OCI-LY1 (cell line): ENCODE measurements around the gene WIPF3.

Experiments used
- H2AFZ ChIP-seq: fragments of 200-600 bp; sonication (generic), shearing (Covaris generic); 2 replicates; pipeline ENCODE4 v1.6.0; 2014; ENCODE audit warnings: antibody characterized with exemption, mild to moderate bottlenecking, low read length
- H3F3A ChIP-seq: fragments of 200-600 bp; sonication (generic), shearing (Covaris generic); 2 replicates; pipeline ENCODE4 v1.6.0; 2014; ENCODE audit warnings: mild to moderate bottlenecking, antibody characterized with exemption, low read length, moderate library complexity; ENCODE audit not compliant: insufficient read depth
- H3K27ac ChIP-seq: fragments of 200-600 bp; sonication (generic); 2 replicates; pipeline ENCODE4 v1.5.1; 2014; ENCODE audit warnings: low read length, mixed run types, mild to moderate bottlenecking, low read depth; ENCODE audit not compliant: poor library complexity, severe bottlenecking
- H3K27me3 ChIP-seq: fragments of 200-600 bp; sonication (generic); 2 replicates; pipeline ENCODE4 v1.6.0; 2014; ENCODE audit warnings: antibody characterized with exemption, mild to moderate bottlenecking, low read length, moderate library complexity; ENCODE audit not compliant: insufficient read depth
- H3K36me3 ChIP-seq: fragments of 200-600 bp; sonication (generic); 2 replicates; pipeline ENCODE4 v1.6.1; 2014; ENCODE audit warnings: mild to moderate bottlenecking, antibody characterized with exemption, low read length, moderate library complexity, mixed read lengths; ENCODE audit not compliant: insufficient read depth
- H3K4me1 ChIP-seq: fragments of 200-600 bp; sonication (generic); 2 replicates; pipeline ENCODE4 v1.5.1; 2014; ENCODE audit warnings: mild to moderate bottlenecking, low read length, moderate library complexity; ENCODE audit not compliant: insufficient read depth, severe bottlenecking
- H3K4me2 ChIP-seq: fragments of 200-600 bp; sonication (generic), shearing (Covaris generic); 2 replicates; pipeline ENCODE4 v1.6.1; 2014; ENCODE audit warnings: low read length
- H3K4me3 ChIP-seq: fragments of 200-600 bp; sonication (generic); 2 replicates; pipeline ENCODE4 v1.5.1; 2014; ENCODE audit warnings: low read length, low read depth, mild to moderate bottlenecking, mixed read lengths; ENCODE audit not compliant: poor library complexity, severe bottlenecking
- H3K79me2 ChIP-seq: fragments of 200-600 bp; shearing (Covaris generic); 2 replicates; pipeline ENCODE4 v1.6.1; 2016; ENCODE audit warnings: mixed run types, low read length, mixed read lengths; ENCODE audit not compliant: insufficient read depth
- H3K9ac ChIP-seq: fragments of 200-600 bp; sonication (generic), shearing (Covaris generic); 2 replicates; pipeline ENCODE4 v1.6.1; 2014; ENCODE audit warnings: mild to moderate bottlenecking, low read length, mixed read lengths
- H3K9me2 ChIP-seq: fragments of 200-600 bp; sonication (generic), shearing (Covaris generic); 2 replicates; pipeline ENCODE4 v1.6.1; 2014; ENCODE audit warnings: low read depth, mild to moderate bottlenecking, low read length, mixed read lengths
- H3K9me3 ChIP-seq: fragments of 200-600 bp; shearing (Covaris generic); 2 replicates; pipeline ENCODE4 v1.6.1; 2014; ENCODE audit warnings: low read length, mixed read lengths
- H4K20me1 ChIP-seq: fragments of 200-600 bp; sonication (generic), shearing (Covaris generic); 2 replicates; pipeline ENCODE4 v1.6.0; 2016; ENCODE audit warnings: mild to moderate bottlenecking, low read length; ENCODE audit not compliant: insufficient read depth
- CTCF ChIP-seq: fragments of 200-600 bp; sonication (generic), shearing (Covaris generic); IDR thresholded peaks from 2 replicates; pipeline ENCODE4 v1.5.1; 2017; ENCODE audit warnings: mild to moderate bottlenecking, antibody characterized with exemption, low read length, moderate library complexity, mixed read lengths
- EZH2 ChIP-seq: fragments of 200-600 bp; sonication (generic), shearing (Covaris generic); IDR thresholded peaks from 2 replicates; pipeline ENCODE4 v1.8.0; 2017; ENCODE audit warnings: borderline replicate concordance, mixed run types, mild to moderate bottlenecking, antibody characterized with exemption, low read length, moderate library complexity, mixed read lengths

Gene WIPF3

DNA sequence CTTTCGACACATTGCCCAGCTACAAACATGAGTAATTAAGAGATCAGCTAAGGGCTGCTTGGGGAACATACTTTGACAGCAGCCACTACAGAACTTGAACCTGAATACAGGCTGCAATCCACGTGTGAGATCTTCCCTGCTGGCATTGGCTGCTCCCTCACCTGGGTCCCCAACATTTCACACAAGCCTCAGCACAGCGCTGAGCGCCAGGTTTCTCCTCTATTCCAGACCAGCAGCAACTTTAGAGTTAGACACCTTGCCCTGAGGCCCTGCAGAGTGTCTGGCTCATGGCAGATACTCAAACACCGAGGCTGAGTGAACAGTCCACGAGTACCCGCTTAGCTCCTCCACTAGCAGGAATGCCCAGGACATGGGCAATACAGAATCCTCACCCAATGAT, 1.3 kb upstream of the WIPF3 start:
- Histone ChIP-seq H2AFZ (no peak overlapping the region), H3K79me2 (no peaks in the 10 kb centered on the region), H3K4me3 (no peak overlapping the region), H3K4me1 (no peaks in the 10 kb centered on the region), H3K36me3 (no peaks in the 10 kb centered on the region), H3F3A (no peaks in the 10 kb centered on the region), H3K27me3 (0 out of 2 replicates have a peak, but pooled peaks cover 9% of the 10 kb centered on the region), H3K4me2 (no peak overlapping the region), H3K27ac (no peak overlapping the region), H3K9ac (no peak overlapping the region), H3K9me2 (no peaks in the 10 kb centered on the region), H3K9me3 (no peaks in the 10 kb centered on the region), H4K20me1 (no peaks in the 10 kb centered on the region)
- no peak for TF ChIP-seq EZH2
- no peak for TF ChIP-seq CTCF

DNA sequence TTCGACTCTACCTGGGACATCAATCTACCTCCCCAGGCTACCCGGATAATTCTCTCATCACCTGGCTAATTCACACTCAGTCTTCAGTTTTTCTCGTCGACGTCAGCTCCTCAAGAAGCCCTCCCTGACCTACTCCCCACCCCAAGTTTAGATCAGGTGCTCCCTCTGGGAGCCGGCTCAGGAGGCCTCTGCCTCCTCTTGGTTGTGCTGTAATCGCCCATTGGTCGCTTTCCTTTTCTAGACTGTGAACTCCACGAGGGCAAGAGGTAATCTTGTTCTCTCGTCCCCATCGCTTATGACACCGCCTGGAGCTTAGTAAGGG, 461 bp upstream of the WIPF3 start:
- no peaks in the 10 kb centered on the region for H4K20me1 ChIP-seq
- no peak overlapping the region for H3K9ac ChIP-seq
- H3K4me1 ChIP-seq, result no peaks in the 10 kb centered on the region
- H3K4me2 ChIP-seq, result no peak overlapping the region
- TF ChIP-seq CTCF, result no peak
- no peak for TF ChIP-seq EZH2
- no peaks in the 10 kb centered on the region for H3K9me2 ChIP-seq
- no peak overlapping the region for H2AFZ ChIP-seq
- H3K27me3 ChIP-seq, result 0 out of 2 replicates have a peak, but pooled peaks cover 9% of the 10 kb centered on the region
- no peaks in the 10 kb centered on the region for H3K79me2 ChIP-seq
- no peaks in the 10 kb centered on the region for H3K36me3 ChIP-seq
- H3K9me3 ChIP-seq, result no peaks in the 10 kb centered on the region
- H3F3A ChIP-seq, result no peaks in the 10 kb centered on the region
- H3K27ac ChIP-seq, result no peak overlapping the region
- no peak overlapping the region for H3K4me3 ChIP-seq

- Histone ChIP-seq H3K9me2 (no peaks in the 10 kb centered on the region), H3K9ac (no peak overlapping the region), H3K27ac (no peak overlapping the region), H3F3A (no peaks in the 10 kb centered on the region), H3K36me3 (no peaks in the 10 kb centered on the region), H3K4me3 (no peak overlapping the region), H3K4me2 (no peak overlapping the region), H3K79me2 (no peaks in the 10 kb centered on the region), H3K4me1 (no peaks in the 10 kb centered on the region), H2AFZ (no peak overlapping the region), H3K27me3 (0 out of 2 replicates have a peak, but pooled peaks cover 9% of the 10 kb centered on the region), H4K20me1 (no peaks in the 10 kb centered on the region), H3K9me3 (no peaks in the 10 kb centered on the region)
- TF ChIP-seq CTCF (no peak), EZH2 (no peak)
Measured at GRCh38 chr7:29806995-29807841, 910 bp downstream of the WIPF3 start.
